GM12891 (cell line): ENCODE data around the gene RPN1.

Experiments
- POLR2AphosphoS5 ChIP-seq: IDR thresholded peaks from 2 replicates; pipeline ENCODE4 v1.6.1; 2011; ENCODE audit warnings: low read depth, low read length, control low read depth
- TAF1 ChIP-seq: IDR thresholded peaks from 2 replicates; pipeline ENCODE4 v1.6.1; 2011; ENCODE audit warnings: low read depth, low read length, control low read depth

DNA sequence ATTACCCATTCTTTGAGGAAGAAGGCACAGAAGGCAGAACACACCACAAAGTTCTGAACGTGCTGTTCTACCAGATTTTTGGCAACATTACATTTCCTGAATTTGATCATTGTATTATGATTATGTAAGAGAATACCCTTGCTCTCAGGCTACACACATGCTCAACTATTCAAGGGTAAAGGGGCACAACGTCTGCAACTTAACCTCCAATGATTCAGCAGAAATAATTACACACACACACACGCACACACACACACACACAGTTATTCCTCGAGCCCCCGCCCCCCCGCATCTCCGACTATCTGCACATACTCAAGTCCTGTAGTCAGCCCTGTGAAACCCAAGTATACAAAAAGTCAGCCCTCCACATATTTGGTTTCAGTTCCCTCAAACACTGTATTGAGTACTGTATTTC is 26.8 kb downstream of the RPN1 start:
- no peak for TF ChIP-seq POLR2AphosphoS5
- TF ChIP-seq TAF1 = no peak
